ENCODE results near the gene HNRNPC. TPM values are rescaled to one million over a fixed set of nuclear protein-coding genes. Genes with fewer than 3 reads are reported as not detected.
A peak's percentile ranks its signal among the peaks of the same experiment; 100 is the strongest.

HNRNPC gene
- total RNA-seq, 1 donor from 2014 or later, result 683 TPM

DNA sequence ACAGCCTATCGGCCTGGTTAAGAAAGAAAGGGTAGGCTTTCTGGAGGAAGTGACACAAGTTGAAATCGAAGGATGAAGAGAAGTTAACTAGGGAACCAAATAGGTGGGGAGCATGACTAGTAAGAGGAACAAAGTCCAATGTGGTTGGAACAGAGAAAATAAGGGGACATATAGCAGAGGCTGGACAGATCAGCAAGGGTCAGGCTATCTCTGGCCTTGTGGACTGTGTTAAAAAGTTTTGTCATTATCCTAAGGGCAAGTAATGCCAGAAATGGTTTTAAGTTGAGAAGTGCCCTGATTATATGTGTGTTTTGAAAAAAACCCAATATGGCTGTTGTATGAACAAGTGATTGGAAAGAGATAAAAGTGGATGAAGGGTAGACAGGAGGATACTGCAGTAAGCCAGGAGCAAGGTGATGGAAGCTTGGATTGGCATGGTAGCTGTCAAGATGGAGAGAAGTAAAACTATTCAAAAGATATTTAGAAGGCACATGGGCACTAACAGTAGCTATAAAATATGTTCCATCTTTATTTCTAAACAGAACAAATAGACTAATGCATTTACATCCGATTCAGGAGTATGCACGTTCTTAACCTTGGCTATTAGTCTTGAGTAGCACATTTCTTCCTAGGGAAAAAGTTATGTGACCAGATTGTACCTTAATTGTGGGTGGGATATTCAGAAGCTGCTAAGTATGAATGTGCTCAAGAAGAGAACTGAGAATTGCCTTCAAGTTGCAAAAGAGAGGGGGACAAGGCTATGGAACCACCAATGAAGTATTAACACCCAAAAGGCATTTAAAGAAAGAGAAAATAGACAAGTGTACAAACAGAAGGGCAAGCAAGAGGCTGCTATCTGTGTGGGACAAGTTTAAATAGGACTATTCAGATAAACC is 66.5 kb downstream of the HNRNPC start:
- H3K9me3 Mint-ChIP-seq, result no peaks in the 10 kb centered on the region
- H3K36me3 Mint-ChIP-seq (ENCODE audit: low read depth), result peaks cover 38% of the 10 kb centered on the region
- TF ChIP-seq, protein P1, sequence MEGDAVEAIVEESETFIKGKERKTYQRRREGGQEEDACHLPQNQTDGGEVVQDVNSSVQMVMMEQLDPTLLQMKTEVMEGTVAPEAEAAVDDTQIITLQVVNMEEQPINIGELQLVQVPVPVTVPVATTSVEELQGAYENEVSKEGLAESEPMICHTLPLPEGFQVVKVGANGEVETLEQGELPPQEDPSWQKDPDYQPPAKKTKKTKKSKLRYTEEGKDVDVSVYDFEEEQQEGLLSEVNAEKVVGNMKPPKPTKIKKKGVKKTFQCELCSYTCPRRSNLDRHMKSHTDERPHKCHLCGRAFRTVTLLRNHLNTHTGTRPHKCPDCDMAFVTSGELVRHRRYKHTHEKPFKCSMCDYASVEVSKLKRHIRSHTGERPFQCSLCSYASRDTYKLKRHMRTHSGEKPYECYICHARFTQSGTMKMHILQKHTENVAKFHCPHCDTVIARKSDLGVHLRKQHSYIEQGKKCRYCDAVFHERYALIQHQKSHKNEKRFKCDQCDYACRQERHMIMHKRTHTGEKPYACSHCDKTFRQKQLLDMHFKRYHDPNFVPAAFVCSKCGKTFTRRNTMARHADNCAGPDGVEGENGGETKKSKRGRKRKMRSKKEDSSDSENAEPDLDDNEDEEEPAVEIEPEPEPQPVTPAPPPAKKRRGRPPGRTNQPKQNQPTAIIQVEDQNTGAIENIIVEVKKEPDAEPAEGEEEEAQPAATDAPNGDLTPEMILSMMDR (IDR thresholded peaks at IDR 0.05), result no peak
- peaks cover 6% of the 10 kb centered on the region for H3K4me1 Mint-ChIP-seq
- intact Hi-C loops (cut with micrococcal nuclease), result no loop called here
- no peaks in the 10 kb centered on the region for H3K27me3 Mint-ChIP-seq
- H3K27ac Mint-ChIP-seq, result peak overlapping the region; percentile 35
- ChIA-PET POLR2A (interaction anchor here (0.7 kb wide), 1 partner anchor 12 kb away, joined by 3 read pairs; no protein-coding TSS in a partner anchor), CTCF (no interaction called here)
- DNase-seq, result no peak
- no peak overlapping the region for H3K4me3 Mint-ChIP-seq
- no peak for ATAC-seq (ENCODE audit: low read depth)

DNA sequence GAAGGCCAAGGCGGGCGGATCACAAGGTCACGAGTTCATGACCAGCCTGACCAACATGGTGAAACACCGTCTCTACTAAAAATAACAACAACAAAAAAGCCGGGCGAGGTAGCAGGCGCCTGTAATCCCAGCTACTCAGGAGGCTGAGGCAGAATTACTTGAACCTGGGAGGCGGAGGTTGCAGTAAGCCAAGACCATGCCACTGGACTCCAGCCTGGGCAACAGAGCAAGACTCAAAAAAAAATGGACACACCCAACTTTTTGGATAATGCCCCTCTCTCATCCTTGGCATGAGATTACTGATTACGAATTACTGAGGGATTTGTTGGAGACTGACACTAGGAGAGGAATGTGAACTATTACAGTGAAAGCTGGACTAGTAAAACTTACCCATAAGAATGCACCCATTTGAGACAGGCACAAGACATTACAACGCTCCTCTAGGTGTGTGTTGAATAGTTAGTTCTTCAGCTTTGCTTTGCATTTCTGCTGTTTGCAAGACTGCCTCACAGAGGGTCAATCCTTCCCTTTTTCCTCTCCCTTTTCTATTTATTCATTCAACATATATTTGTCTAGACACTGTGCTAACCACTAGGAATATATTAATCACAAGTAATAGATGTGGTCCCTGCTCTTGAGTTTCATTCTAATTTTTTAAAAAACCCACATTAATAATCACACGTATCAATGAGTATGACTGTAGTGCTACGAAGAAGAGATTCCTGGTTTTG is 67.3 kb downstream of the HNRNPC start:
- CTCF ChIA-PET, result no interaction called here

DNA sequence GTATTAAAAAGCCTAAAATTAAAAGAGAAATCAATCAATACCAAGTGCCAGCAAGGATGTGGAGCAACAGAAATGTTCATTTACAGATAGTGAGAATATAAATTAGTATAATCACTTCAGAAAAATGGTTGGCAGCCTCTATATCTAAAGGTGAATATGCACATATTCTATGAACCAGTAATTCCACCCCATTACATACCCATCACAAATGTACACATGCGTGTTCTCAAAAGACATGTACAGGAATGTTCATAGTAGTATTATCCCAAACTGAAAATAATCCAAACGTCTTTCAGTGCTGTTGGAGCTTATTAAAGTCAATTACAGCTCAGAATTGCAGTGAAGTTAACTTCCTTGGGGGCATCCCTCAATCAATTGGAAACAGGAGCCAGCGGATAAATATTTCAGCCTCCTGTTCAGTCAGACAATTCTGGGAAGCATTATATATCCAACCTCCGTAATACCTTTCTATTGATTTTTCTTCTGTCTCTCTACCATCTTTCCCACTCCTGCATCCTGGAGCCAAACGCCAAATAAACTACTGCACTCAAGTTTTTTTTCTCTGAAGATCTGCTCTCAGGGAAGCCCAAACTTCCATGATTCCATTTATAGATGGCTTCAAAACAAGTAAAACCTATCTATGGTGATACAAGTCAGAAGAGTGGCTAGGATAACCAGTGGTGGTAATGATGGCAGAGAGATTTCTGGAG is 68.3 kb downstream of the HNRNPC start:
- POLR2A ChIA-PET, result interaction anchor here (0.6 kb wide), 1 partner anchor 26 kb away, joined by 3 read pairs; no protein-coding TSS in a partner anchor
- H3K4me3 Mint-ChIP-seq, result no peak overlapping the region
- no peaks in the 10 kb centered on the region for H3K4me1 Mint-ChIP-seq
- ATAC-seq (ENCODE audit: low read depth) (no peak), DNase-seq (no peak)
- intact Hi-C loops (cut with micrococcal nuclease), result no loop called here
- peaks cover 20% of the 10 kb centered on the region for H3K36me3 Mint-ChIP-seq (ENCODE audit: low read depth)
- H3K9me3 Mint-ChIP-seq, result no peaks in the 10 kb centered on the region
- CTCF ChIA-PET, result no interaction called here
- no peak overlapping the region for H3K27ac Mint-ChIP-seq
- TF ChIP-seq, protein P1 (IDR thresholded peaks at IDR 0.05), result no peak
- no peaks in the 10 kb centered on the region for H3K27me3 Mint-ChIP-seq

More for the DNA sequence above, 67.3 kb downstream of the HNRNPC start:
- no peak overlapping the region for H3K4me3 Mint-ChIP-seq
- H3K9me3 Mint-ChIP-seq, result no peaks in the 10 kb centered on the region
- POLR2A ChIA-PET, result interaction anchor here (0.6 to 0.7 kb wide), 2 partner anchors 12 to 292 kb away, joined by 3 to 7 read pairs; no protein-coding TSS in a partner anchor
- peak; percentile 18 for ATAC-seq (ENCODE audit: low read depth)
- no peaks in the 10 kb centered on the region for H3K4me1 Mint-ChIP-seq
- DNase-seq, result no peak
- peak overlapping the region; percentile 35 for H3K27ac Mint-ChIP-seq
- TF ChIP-seq, protein P1 (IDR thresholded peaks at IDR 0.05), result no peak
- H3K36me3 Mint-ChIP-seq (ENCODE audit: low read depth), result peaks cover 30% of the 10 kb centered on the region
- H3K27me3 Mint-ChIP-seq, result no peaks in the 10 kb centered on the region
- intact Hi-C loops (cut with micrococcal nuclease), result no loop called here

DNA sequence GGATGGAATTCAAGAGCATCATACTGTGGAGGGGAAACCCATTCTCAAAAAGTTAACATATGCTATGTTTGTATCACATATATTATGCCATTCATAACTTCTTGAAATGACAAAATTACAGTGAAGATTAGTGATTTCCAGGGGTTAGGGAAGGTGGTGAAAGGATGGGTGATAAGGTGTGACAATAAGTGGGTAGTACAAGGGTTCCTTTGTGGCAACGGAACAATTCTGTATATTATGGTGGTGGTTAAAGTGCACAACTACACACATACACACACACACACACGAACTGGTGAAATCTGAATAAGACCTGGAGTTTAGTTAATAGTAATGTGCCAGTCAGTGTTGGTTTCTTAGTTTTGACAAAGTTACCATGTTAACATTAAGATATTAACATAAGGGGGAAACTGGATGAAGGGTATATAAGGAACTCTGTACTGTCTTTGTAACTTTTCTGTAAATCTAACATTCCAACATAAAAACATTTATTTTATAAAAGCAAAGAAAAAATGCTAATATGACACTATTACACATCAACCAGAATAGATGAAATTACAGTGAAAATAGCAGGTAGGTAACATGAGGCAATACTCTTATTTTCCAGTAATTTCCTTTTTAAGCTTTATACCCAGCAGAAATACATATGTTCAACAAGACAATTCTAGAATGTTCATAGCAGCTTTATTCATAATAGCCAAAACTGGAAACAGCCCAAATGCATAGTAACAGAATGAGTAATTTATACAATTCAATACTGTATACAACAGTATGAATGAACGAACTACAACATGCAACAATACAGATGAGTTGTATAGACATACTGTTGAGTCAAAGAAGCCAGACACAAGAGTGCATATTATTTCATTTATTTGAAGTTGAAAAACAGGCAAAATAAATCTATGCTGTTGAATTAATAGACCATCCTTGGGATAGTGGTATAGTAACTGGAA is 69.4 kb downstream of the HNRNPC start:
- H3K4me3 Mint-ChIP-seq, result no peak overlapping the region
- no peaks in the 10 kb centered on the region for H3K4me1 Mint-ChIP-seq
- no peak for ATAC-seq (ENCODE audit: low read depth)
- no peak for DNase-seq
- TF ChIP-seq, protein P1 (IDR thresholded peaks at IDR 0.05), result no peak
- H3K27me3 Mint-ChIP-seq, result no peaks in the 10 kb centered on the region
- CTCF ChIA-PET, result no interaction called here
- peak overlapping the region; percentile 41 for H3K27ac Mint-ChIP-seq
- POLR2A ChIA-PET, result no interaction called here
- intact Hi-C loops (cut with micrococcal nuclease), result no loop called here
- peaks cover 11% of the 10 kb centered on the region for H3K36me3 Mint-ChIP-seq (ENCODE audit: low read depth)
- no peaks in the 10 kb centered on the region for H3K9me3 Mint-ChIP-seq
